Body of pancreas (tissue), 4 donors: ENCODE results near the gene DEF6. TPM values are rescaled to one million over a fixed set of nuclear protein-coding genes. Genes with fewer than 3 reads are reported as not detected.
A peak's percentile ranks its signal among the peaks of the same experiment; 100 is the strongest.

ENCODE experiments used
- ATAC-seq: fragments of 150-250 bp; one replicate; pipeline ENCODE4 v1.9.1; 2016
- DNase-seq, 4 donors: peaks; one replicate each; pipeline ENCODE4 v3.0.0-alpha.2; 2019
- H3K27ac ChIP-seq, 4 donors: fragments of 200-600 bp; sonication (generic); 1 replicate in 3 of 4; 2 replicates in 1 of 4; pipeline versions ENCODE4 v1.5.1 to v1.6.1; 2016 to 2019; ENCODE audit warnings: mild to moderate bottlenecking in 1 of 4, mixed read lengths in 1 of 4, moderate library complexity in 1 of 4
- H3K27me3 ChIP-seq, 2 donors: fragments of 200-600 bp; sonication (generic); one replicate each; pipeline ENCODE4 v1.6.0; 2016; ENCODE audit warnings: mild to moderate bottlenecking in 1 of 2
- H3K36me3 ChIP-seq, 2 donors: fragments of 200-600 bp; sonication (generic); replicated peaks in 1 of 2; 2 replicates each; pipeline ENCODE4 v1.5.1; 2016; ENCODE audit warnings: low read depth in 2 of 2; ENCODE audit not compliant: insufficient read depth in 1 of 2
- H3K4me1 ChIP-seq: fragments of 200-600 bp; sonication (generic); one replicate; pipeline ENCODE4 v1.6.0; 2016
- H3K4me3 ChIP-seq, 2 donors: fragments of 200-600 bp; sonication (generic); 1 replicate in 1 of 2; 2 replicates in 1 of 2; pipeline ENCODE4 v1.5.1; 2016 to 2019
- H3K9me3 ChIP-seq, 3 donors: fragments of 200-600 bp; sonication (generic); 1 replicate in 2 of 3; 2 replicates in 1 of 3; pipeline ENCODE4 v1.5.1; 2016
- CTCF ChIP-seq, 7 experiments: fragments of 450-650 bp in 4 of 7; fragments of 200-600 bp in 3 of 7; sonication (generic) in 3 of 7; IDR thresholded peaks; one replicate each; pipeline ENCODE4 v1.5.1; 2016 to 2019; ENCODE audit warnings: antibody characterized with exemption in 7 of 7
- POLR2A ChIP-seq, 3 donors: fragments of 450-650 bp; IDR thresholded peaks; one replicate each; pipeline ENCODE4 v1.6.1; 2016; ENCODE audit warnings: antibody characterized with exemption in 3 of 3, mild to moderate bottlenecking in 2 of 3
- WGBS, 2 donors: methylation state at CpG; one replicate each; pipeline ENCODE4 v1.1.5; 2017; 5-methylcytosine and 5-hydroxymethylcytosine counted together
- intact Hi-C: fragments of 100-400 bp; cut with DNase I; formaldehyde crosslinking; loops from one replicate; pipeline ENCODE4 v1.15.1; 2023
- total RNA-seq, 2 donors: library from RNA; depleted of rRNA; stranded (reverse); fragments of >200 nt; gene quantifications; one replicate each; pipeline ENCODE4 v1.1.0, GENCODE V29; 2016

The DEF6 gene
- total RNA-seq, 2 donors from 2014 or later, result 10.2 to 23.3 TPM

- H3K27ac ChIP-seq, result peak overlapping the region in 1 of 4 donors; percentile 28
- intact Hi-C loops, result no loop called here
These were observed 60.5 kb downstream of the DEF6 start for GRCh38 chr6:35358086-35358485.

DNA sequence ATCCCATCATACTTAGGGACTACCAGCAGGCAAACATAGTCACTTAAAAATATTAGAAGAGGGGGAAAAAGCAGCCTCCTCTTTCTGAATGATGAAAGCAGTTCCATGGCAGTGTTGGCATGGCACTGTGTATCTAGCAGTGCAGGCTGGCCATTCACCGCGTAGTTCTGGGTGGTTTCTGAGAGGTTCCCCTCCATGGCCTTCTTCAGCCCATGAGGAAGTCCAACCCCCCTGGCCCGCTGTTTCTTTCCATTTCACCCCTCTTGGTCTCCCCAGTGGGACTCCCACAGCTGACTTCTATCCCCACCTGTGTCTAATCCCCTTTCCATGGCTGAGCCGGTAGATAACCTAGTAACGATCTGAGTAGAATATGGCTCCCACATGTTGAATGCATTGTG lies 61.7 kb downstream of the DEF6 start:
- Histone ChIP-seq H3K36me3 (no peaks in the 10 kb centered on the region), H3K9me3 (no peaks in the 10 kb centered on the region), H3K27me3 (no peaks in the 10 kb centered on the region), H3K27ac (peak overlapping the region in 3 of 4 donors; percentile 52 to 68 (median 63)), H3K4me1 (peaks cover 40% of the 10 kb centered on the region), H3K4me3 (no peak overlapping the region)
- DNase-seq, result no peak
- intact Hi-C loops, result no loop called here
- 97 to 99% methylated on average over 5 of the region's 5 CpGs for WGBS, 2 donors
- no peak for TF ChIP-seq CTCF (IDR thresholded peaks at IDR 0.05)
- TF ChIP-seq POLR2A (IDR thresholded peaks at IDR 0.05), result no peak
- no peak for ATAC-seq

More at GRCh38 chr6:35358086-35358485, 60.5 kb downstream of the DEF6 start:
- DNase-seq (no peak), ATAC-seq (no peak)
- no peaks in the 10 kb centered on the region for H3K36me3 ChIP-seq
- TF ChIP-seq CTCF (IDR thresholded peaks at IDR 0.05) (no peak), POLR2A (IDR thresholded peaks at IDR 0.05) (no peak)
- H3K27me3 ChIP-seq, result no peaks in the 10 kb centered on the region
- WGBS, 2 donors, result 69 to 72% methylated on average over 3 of the region's 3 CpGs
- H3K9me3 ChIP-seq, result no peaks in the 10 kb centered on the region
- peaks cover 40% of the 10 kb centered on the region for H3K4me1 ChIP-seq
- H3K4me3 ChIP-seq, result no peak overlapping the region

- no peaks in the 10 kb centered on the region for H3K9me3 ChIP-seq
- no peaks in the 10 kb centered on the region for H3K36me3 ChIP-seq
- TF ChIP-seq POLR2A (IDR thresholded peaks at IDR 0.05), result no peak
- no peak for TF ChIP-seq CTCF (IDR thresholded peaks at IDR 0.05)
- H3K4me3 ChIP-seq, result no peak overlapping the region
- DNase-seq (peak; percentile 47 to 74 (median 68)), ATAC-seq (peak; percentile 78)
- H3K27me3 ChIP-seq, result no peaks in the 10 kb centered on the region
- H3K27ac ChIP-seq, result peak overlapping the region; percentile 45 to 68 (median 58)
- peaks cover 40% of the 10 kb centered on the region for H3K4me1 ChIP-seq
- intact Hi-C loops, result no loop called here
- WGBS, 2 donors, result 37 to 62% methylated on average over 2 of the region's 2 CpGs
These were observed 62.2 kb downstream of the DEF6 start for GRCh38 chr6:35359744-35360348.

GRCh38 chr6:35360349-35361138 lies 62.9 kb downstream of the DEF6 start:
- intact Hi-C loops, result no loop called here
- WGBS, 2 donors, result 53 to 54% methylated on average over 8 of the region's 8 CpGs
- H3K27me3 ChIP-seq, result no peaks in the 10 kb centered on the region
- H3K27ac ChIP-seq, result peak overlapping the region; percentile 45 to 68 (median 58)
- H3K4me1 ChIP-seq, result peaks cover 40% of the 10 kb centered on the region
- H3K4me3 ChIP-seq, result no peak overlapping the region
- peak; percentile 36 to 69 (median 66) for DNase-seq
- ATAC-seq, result peak; percentile 62
- H3K36me3 ChIP-seq, result no peaks in the 10 kb centered on the region
- TF ChIP-seq POLR2A (IDR thresholded peaks at IDR 0.05) (no peak), CTCF (IDR thresholded peaks at IDR 0.05) (no peak)
- no peaks in the 10 kb centered on the region for H3K9me3 ChIP-seq
